Left cardiac atrium (tissue), 2 donors: ENCODE results near the gene RIMBP3C. TPM values are rescaled to one million over a fixed set of nuclear protein-coding genes. Genes with fewer than 3 reads are reported as not detected.

Experiments
- total RNA-seq, 2 donors: library from RNA; stranded (reverse); fragmentation: NEBNext Ultra II Directional; extraction: Animal tissue kit (Norgen Biotek cat#: 25700); gene quantifications; one replicate each; pipeline ENCODE4 v1.2.1, GENCODE V29; 2021
- donor health status: DM: no; HTN: yes; CAD: no; lungs with severe emphysema.
- donor health status: DM: yes; HTN: yes; CAD: no.

RIMBP3C gene
- total RNA-seq, 2 donors from 2014 or later = 0.05 to 0.21 TPM

Other genes starting within 250 kb of the RIMBP3C start
- gene RIMBP3B, start 167.7 kb downstream of the RIMBP3C start, total RNA-seq = under 1 TPM in 1 of 2 donors, not detected in 1; 0.06 TPM
- gene HIC2, start 134.1 kb downstream of the RIMBP3C start, total RNA-seq = 1 to 10 TPM; 1.6 to 2.8 TPM
- gene TMEM191C, start 84.1 kb downstream of the RIMBP3C start, total RNA-seq = under 1 TPM; 0.31 to 0.82 TPM
- gene UBE2L3, start 16.3 kb upstream of the RIMBP3C start, total RNA-seq = 10 to 100 TPM; 40.1 to 42.3 TPM
- 1 to 10 TPM; 5.7 to 6.4 TPM for gene YDJC, start 78.6 kb upstream of the RIMBP3C start, total RNA-seq
- gene CCDC116, start 81.3 kb upstream of the RIMBP3C start, total RNA-seq = under 1 TPM; 0.18 to 0.44 TPM
- 10 to 100 TPM; 38.7 to 44.3 TPM for gene SDF2L1, start 90.8 kb upstream of the RIMBP3C start, total RNA-seq
- gene PPIL2, start 114.6 kb upstream of the RIMBP3C start, total RNA-seq = 10 to 100 TPM; 21.0 to 23.2 TPM
- gene YPEL1, start 184.3 kb upstream of the RIMBP3C start, total RNA-seq = 1 to 10 TPM; 4.6 to 5.3 TPM